Upper lobe of left lung (tissue), 6 donors: ENCODE measurements around the gene MORF4L2. TPM values are rescaled to one million over a fixed set of nuclear protein-coding genes. Genes with fewer than 3 reads are reported as not detected.

Experiments
- ATAC-seq, 2 donors: fragments of 200-7000 bp; cut with Tn5 transposase; one replicate each; pipeline ENCODE4 v1.9.1; 2022; ENCODE audit warnings: mild to moderate bottlenecking in 2 of 2, moderate library complexity in 2 of 2; ENCODE audit not compliant: low FRiP score in 2 of 2
- DNase-seq, 2 donors: peaks; one replicate each; pipeline ENCODE4 v3.0.0-alpha.2; 2019 to 2020
- H3K27ac ChIP-seq, 4 donors: fragments of 200-600 bp; sonication (generic); one replicate each; pipeline ENCODE4 v1.5.1; 2016 to 2019
- H3K27me3 ChIP-seq, 4 donors: fragments of 200-600 bp; sonication (generic); one replicate each; pipeline ENCODE4 v1.5.1; 2017 to 2019
- H3K36me3 ChIP-seq, 4 donors: fragments of 200-600 bp; sonication (generic); one replicate each; pipeline ENCODE4 v1.5.1; 2016 to 2019
- H3K4me1 ChIP-seq, 4 donors: fragments of 200-600 bp; sonication (generic); one replicate each; pipeline ENCODE4 v1.5.1; 2018 to 2019
- H3K4me3 ChIP-seq, 4 donors: fragments of 200-600 bp; sonication (generic); one replicate each; pipeline ENCODE4 v1.5.1; 2017 to 2019; ENCODE audit warnings: mild to moderate bottlenecking in 2 of 4, moderate library complexity in 1 of 4
- H3K9me3 ChIP-seq, 4 donors: fragments of 200-600 bp; sonication (generic); one replicate each; pipeline ENCODE4 v1.5.1; 2018 to 2019
- EP300 ChIP-seq, 4 donors: sonication (generic); formaldehyde crosslinking; IDR thresholded peaks; one replicate each; pipeline ENCODE4 v1.5.1; 2017; ENCODE audit warnings: antibody characterized with exemption in 4 of 4, control low read depth in 2 of 4
- POLR2A ChIP-seq, 4 donors: fragments of 450-650 bp; IDR thresholded peaks; one replicate each; pipeline ENCODE4 v1.5.1; 2016 to 2017; ENCODE audit warnings: antibody characterized with exemption in 4 of 4, mild to moderate bottlenecking in 2 of 4
- POLR2AphosphoS5 ChIP-seq, 2 donors: sonication (generic); formaldehyde crosslinking; IDR thresholded peaks; one replicate each; pipeline ENCODE4 v1.5.1; 2017; ENCODE audit warnings: antibody characterized with exemption in 2 of 2
- WGBS, 2 donors: methylation state at CpG; one replicate each; pipeline ENCODE4 v1.1.5; 2017 to 2018; 5-methylcytosine and 5-hydroxymethylcytosine counted together
- total RNA-seq, 6 donors: library from RNA; depleted of rRNA in 4 of 6; stranded (reverse); fragments of >200 nt in 4 of 6; gene quantifications; one replicate each; pipeline versions ENCODE4 v1.1.0 to v1.2.1, GENCODE V29; 2016 to 2021
- TF ChIP-seq, protein P1 (sequence below), 6 experiments: fragments of 450-650 bp in 4 of 6; fragments of 200-600 bp in 2 of 6; sonication (generic) in 2 of 6; IDR thresholded peaks; one replicate each; pipeline ENCODE4 v1.5.1; 2016 to 2019; ENCODE audit warnings: antibody characterized with exemption in 6 of 6
- donor health status: DM: no; HTN: no; CAD: no; lungs with moderate emphysema.
- donor health status: DM: no; HTN: yes; CAD: no; lungs with severe emphysema.

MORF4L2 gene
- total RNA-seq, 6 donors from 2014 or later = 154 to 253 (median 186) TPM

DNA sequence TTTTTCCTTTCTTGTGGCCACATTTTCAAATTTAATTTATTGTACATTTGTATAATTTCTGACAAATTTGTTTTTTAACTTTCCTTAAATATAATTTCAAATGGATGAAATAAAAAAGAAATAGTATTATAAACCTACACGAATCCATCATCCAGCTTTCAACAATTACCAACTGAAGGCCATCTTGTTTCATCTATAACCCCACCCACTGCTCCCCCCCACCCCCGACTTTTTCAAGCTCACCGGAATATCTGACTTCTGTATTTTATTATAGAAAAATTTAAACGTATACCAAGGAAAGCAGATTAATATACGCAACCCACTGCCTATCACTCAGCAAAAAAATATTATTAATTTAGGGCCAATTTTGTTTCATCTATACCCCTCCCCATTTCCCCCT, 1.1 kb downstream of the MORF4L2 start:
- no peak for DNase-seq
- TF ChIP-seq POLR2A (IDR thresholded peaks at IDR 0.05) (no peak), EP300 (IDR thresholded peaks at IDR 0.05) (no peak), POLR2AphosphoS5 (IDR thresholded peaks at IDR 0.05) (no peak)
- TF ChIP-seq, protein P1, sequence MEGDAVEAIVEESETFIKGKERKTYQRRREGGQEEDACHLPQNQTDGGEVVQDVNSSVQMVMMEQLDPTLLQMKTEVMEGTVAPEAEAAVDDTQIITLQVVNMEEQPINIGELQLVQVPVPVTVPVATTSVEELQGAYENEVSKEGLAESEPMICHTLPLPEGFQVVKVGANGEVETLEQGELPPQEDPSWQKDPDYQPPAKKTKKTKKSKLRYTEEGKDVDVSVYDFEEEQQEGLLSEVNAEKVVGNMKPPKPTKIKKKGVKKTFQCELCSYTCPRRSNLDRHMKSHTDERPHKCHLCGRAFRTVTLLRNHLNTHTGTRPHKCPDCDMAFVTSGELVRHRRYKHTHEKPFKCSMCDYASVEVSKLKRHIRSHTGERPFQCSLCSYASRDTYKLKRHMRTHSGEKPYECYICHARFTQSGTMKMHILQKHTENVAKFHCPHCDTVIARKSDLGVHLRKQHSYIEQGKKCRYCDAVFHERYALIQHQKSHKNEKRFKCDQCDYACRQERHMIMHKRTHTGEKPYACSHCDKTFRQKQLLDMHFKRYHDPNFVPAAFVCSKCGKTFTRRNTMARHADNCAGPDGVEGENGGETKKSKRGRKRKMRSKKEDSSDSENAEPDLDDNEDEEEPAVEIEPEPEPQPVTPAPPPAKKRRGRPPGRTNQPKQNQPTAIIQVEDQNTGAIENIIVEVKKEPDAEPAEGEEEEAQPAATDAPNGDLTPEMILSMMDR (IDR thresholded peaks at IDR 0.05) = no peak
- Histone ChIP-seq H3K27ac (peak overlapping the region in 2 of 4 donors; percentile 91 to 96), H3K4me1 (peaks cover 0 to 7% (median 0%) of the 10 kb centered on the region in 4 donors), H3K9me3 (no peaks in the 10 kb centered on the region), H3K27me3 (no peaks in the 10 kb centered on the region), H3K36me3 (peaks cover 0 to 15% (median under 1%) of the 10 kb centered on the region in 4 donors), H3K4me3 (peak overlapping the region in 3 of 4 donors; percentile 45 to 64 (median 60))
- no peak for ATAC-seq
- WGBS, 2 donors = 19 to 43% methylated on average over 5 of the region's 5 CpGs

DNA sequence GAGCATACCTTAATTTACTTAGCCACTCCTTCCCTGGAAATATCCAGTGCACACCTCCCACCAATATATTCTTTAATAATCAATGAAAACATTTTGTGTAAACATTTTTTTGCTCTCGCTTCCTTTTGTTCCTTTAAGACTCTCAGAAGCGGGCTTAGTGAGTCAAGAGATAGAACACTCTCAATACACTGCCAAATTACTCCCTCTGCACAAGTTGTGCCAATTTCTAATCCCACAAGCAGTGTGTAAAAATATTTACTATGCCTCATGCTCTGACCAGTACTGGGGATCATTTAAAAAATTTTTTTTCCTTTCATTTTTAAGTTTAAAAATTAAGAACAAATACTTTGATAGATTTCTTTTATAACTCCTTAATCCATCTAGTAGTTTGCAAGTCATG, 5.1 kb downstream of the MORF4L2 start:
- Histone ChIP-seq H3K4me3 (no peak overlapping the region), H3K9me3 (no peaks in the 10 kb centered on the region), H3K36me3 (peaks cover 0 to 45% (median 10%) of the 10 kb centered on the region in 4 donors), H3K27ac (no peak overlapping the region), H3K4me1 (peaks cover 0 to 7% (median 0%) of the 10 kb centered on the region in 4 donors), H3K27me3 (no peaks in the 10 kb centered on the region)
- WGBS, 2 donors = 75 to 84% methylated on average over 2 of the region's 2 CpGs
- ATAC-seq = no peak
- DNase-seq = no peak
- TF ChIP-seq, protein P1 (IDR thresholded peaks at IDR 0.05) = no peak
- TF ChIP-seq POLR2AphosphoS5 (IDR thresholded peaks at IDR 0.05) (no peak), EP300 (IDR thresholded peaks at IDR 0.05) (no peak), POLR2A (IDR thresholded peaks at IDR 0.05) (no peak)

DNA sequence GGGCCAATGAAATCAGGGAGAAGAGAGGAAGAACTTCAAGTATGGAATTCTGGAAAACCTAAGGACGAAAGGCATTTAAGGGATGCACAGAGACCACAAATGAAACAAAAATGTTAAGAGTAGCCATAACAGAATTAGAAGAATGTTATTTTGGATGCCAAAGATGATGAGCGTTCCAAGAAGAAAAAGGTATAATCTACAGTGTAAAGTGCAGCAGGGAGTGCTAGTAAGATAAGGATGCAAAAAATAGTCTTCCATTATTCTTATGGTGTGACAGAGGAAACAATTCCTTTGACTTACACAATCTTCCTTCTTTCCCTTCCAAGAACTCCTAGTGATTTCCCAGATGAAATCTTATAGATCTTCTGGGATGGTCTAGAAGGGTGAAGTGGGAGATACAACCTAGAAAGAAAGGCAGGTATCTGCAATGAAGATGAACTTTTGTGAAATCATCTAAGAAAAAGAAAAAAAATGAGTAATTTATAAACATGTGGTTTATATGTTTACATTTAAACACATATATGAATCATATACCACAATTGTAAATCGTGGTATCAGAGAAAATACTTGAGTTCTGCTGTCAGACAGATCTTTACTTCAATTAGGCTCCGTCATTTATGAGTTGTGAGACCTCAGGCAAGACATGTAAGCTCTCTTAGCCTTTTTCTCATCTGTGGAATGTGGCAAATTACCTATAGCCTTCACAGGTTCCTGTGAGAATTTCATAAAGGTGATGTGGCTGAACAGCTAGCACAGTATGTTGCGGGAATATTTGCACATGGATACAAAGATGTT, 8.1 kb downstream of the MORF4L2 start:
- no peaks in the 10 kb centered on the region for H3K4me1 ChIP-seq
- DNase-seq (no peak), ATAC-seq (no peak)
- 78 to 85% methylated on average over 5 of the region's 5 CpGs for WGBS, 2 donors
- no peaks in the 10 kb centered on the region for H3K9me3 ChIP-seq
- H3K4me3 ChIP-seq = no peak overlapping the region
- TF ChIP-seq, protein P1 (IDR thresholded peaks at IDR 0.05) = no peak
- TF ChIP-seq EP300 (IDR thresholded peaks at IDR 0.05) (no peak), POLR2A (IDR thresholded peaks at IDR 0.05) (no peak), POLR2AphosphoS5 (IDR thresholded peaks at IDR 0.05) (no peak)
- no peak overlapping the region for H3K27ac ChIP-seq
- no peaks in the 10 kb centered on the region for H3K27me3 ChIP-seq
- H3K36me3 ChIP-seq = peaks cover 0 to 53% (median 10%) of the 10 kb centered on the region in 4 donors

DNA sequence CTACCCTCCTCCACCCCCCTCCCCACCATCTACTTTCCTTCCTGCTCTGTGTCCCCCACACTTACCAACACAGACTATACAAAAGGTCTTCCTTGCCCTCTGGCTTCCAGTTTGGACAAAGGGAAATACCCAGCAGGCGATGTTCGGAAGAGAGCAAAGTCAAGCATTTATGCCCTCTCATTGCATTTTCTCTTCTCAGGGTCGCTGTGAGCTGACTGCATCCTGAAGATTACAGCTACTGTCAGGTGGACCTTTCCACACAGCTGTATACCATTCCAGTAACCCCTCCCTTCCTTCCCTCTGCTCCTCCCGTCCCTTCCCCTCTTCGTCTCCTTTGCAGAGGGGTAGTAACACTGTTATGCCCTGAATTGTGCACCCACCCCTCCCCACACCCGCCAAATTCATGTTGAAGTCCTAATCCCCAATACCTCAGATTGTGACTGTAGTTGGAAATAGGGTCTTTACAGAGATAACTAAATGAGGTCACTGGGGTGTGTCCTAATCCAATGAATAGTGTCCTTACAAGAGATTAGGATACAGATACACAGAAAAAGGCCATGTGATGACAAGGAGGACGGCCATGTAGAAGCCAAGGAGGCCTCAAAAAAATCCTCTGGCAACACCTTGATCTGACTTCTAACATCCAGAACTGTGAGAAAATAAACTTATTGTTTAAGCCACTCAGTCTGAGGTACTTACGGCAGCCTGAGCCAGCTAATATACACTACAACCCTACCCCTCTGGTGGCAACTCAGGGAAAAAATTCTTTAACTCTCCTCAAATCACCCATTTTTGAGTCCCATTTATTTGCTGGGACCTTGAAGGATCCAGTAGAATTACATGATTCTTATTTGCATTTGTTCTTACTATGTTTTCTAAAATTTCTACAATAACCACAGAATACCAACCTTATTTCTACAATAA, 11.7 kb downstream of the MORF4L2 start:
- ATAC-seq (no peak), DNase-seq (no peak)
- H3K27me3 ChIP-seq = no peaks in the 10 kb centered on the region
- no peak overlapping the region for H3K27ac ChIP-seq
- 69 to 88% methylated on average over 8 of the region's 8 CpGs for WGBS, 2 donors
- no peaks in the 10 kb centered on the region for H3K9me3 ChIP-seq
- TF ChIP-seq EP300 (IDR thresholded peaks at IDR 0.05) (no peak), POLR2A (IDR thresholded peaks at IDR 0.05) (no peak), POLR2AphosphoS5 (IDR thresholded peaks at IDR 0.05) (no peak)
- TF ChIP-seq, protein P1 (IDR thresholded peaks at IDR 0.05) = no peak
- H3K4me3 ChIP-seq = no peak overlapping the region
- peaks cover 0 to 41% (median 9%) of the 10 kb centered on the region in 4 donors for H3K36me3 ChIP-seq
- H3K4me1 ChIP-seq = no peaks in the 10 kb centered on the region
